ENCODE results near the gene CD151. TPM values are rescaled to one million over a fixed set of nuclear protein-coding genes. Genes with fewer than 3 reads are reported as not detected.

CD151 gene
- total RNA-seq, 1 experiment from 2014 or later: 115 TPM

GRCh38 chr11:783581-784015 lies 49.2 kb upstream of the CD151 start:
- Mint-ChIP-seq H3K4me3 (peak overlapping the region; percentile 52), H3K36me3 (peaks cover 12% of the 10 kb centered on the region), H3K27me3 (ENCODE audit: low read depth) (no peaks in the 10 kb centered on the region), H3K4me1 (peaks cover 28% of the 10 kb centered on the region), H3K27ac (peak overlapping the region; percentile 97), H3K9me3 (no peaks in the 10 kb centered on the region)
- DNase-seq (ENCODE audit: low spot score) (peak; percentile 97), ATAC-seq (peak; percentile 94)
- ChIA-PET CTCF (interaction anchor here (0.6 to 3.3 kb wide), 26 partner anchors 11 to 277 kb away, joined by 3 to 13 read pairs (median 4); partner anchors contain the start of genes RPLP2, SLC25A22, TALDO1 and TMEM80), POLR2A (interaction anchor here (0.7 to 1.7 kb wide), 3 partner anchors 9 to 138 kb away, joined by 3 to 8 read pairs (median 5); no protein-coding TSS in a partner anchor)
- TF ChIP-seq USF2 (CRISPR knock-in tag; IDR thresholded peaks at IDR 0.05) (peak; percentile 28; the same call in 1 of the 2 replicates), ETV6 (CRISPR knock-in tag; IDR thresholded peaks at IDR 0.05) (peak; percentile 78), E2F5 (CRISPR knock-in tag; IDR thresholded peaks at IDR 0.05) (no peak), JUN (CRISPR knock-in tag; IDR thresholded peaks at IDR 0.05) (no peak), SP1 (CRISPR knock-in tag; conservative IDR thresholded peaks at IDR 0.05) (peak; percentile 73), CREB1 (CRISPR knock-in tag; IDR thresholded peaks at IDR 0.05) (no peak), PRDM15 (CRISPR knock-in tag; IDR thresholded peaks at IDR 0.05) (no peak), KAT7 (CRISPR knock-in tag; IDR thresholded peaks at IDR 0.05; ENCODE audit: borderline replicate concordance) (no peak), E2F1 (CRISPR knock-in tag; IDR thresholded peaks at IDR 0.05) (no peak), MAX (CRISPR knock-in tag; IDR thresholded peaks at IDR 0.05) (peak; percentile 78), SMAD3 (CRISPR knock-in tag; IDR thresholded peaks at IDR 0.05; ENCODE audit: borderline replicate concordance) (0 out of 2 replicates have a peak, but pooled peaks have one; percentile 16), CTCF (IDR thresholded peaks at IDR 0.05) (peak; percentile 57), CBFB (CRISPR knock-in tag; IDR thresholded peaks at IDR 0.05; ENCODE audit: low read depth) (no peak), ZNF423 (CRISPR knock-in tag; IDR thresholded peaks at IDR 0.05) (peak; percentile 73), ZNF512 (CRISPR knock-in tag; IDR thresholded peaks at IDR 0.05; ENCODE audit: borderline replicate concordance) (no peak), FOXK1 (CRISPR knock-in tag; IDR thresholded peaks at IDR 0.05) (no peak), ATF3 (CRISPR knock-in tag; conservative IDR thresholded peaks at IDR 0.05) (no peak)

Data from WTC11 (cell line).